H1 (cell line): ENCODE data around the gene RAB3D. TPM values are rescaled to one million over a fixed set of nuclear protein-coding genes. Genes with fewer than 3 reads are reported as not detected.

Experiments
- CTCF ChIA-PET: fragments of 300-600 bp; sonication (Branson Sonifier 250); formaldehyde crosslinking; loops from one replicate; lab custom pipeline; 2021; ENCODE audit not compliant: partially characterized antibody; lab: Charles Lee
- POLR2A ChIA-PET: fragments of 300-600 bp; sonication (Branson Sonifier 250); formaldehyde crosslinking; loops from one replicate; lab custom pipeline; 2021; ENCODE audit warnings: inconsistent platforms; ENCODE audit not compliant: partially characterized antibody; lab: Charles Lee
- DNase-seq, 2 experiments: peaks; one replicate each; pipeline versions ENCODE4 v3.0.0 to v3.0.0-alpha.2; 2010 to 2022; ENCODE audit warnings: low spot score in 2 of 2, low read depth in 1 of 2, mixed read lengths in 1 of 2
- FAIRE-seq: peaks from 2 replicates; lab custom pipeline; 2011; peaks lifted over from hg19 to GRCh38; lab: Jason Lieb, UNC
- H2AFZ ChIP-seq: 2 replicates; pipeline ENCODE4 v1.8.1; 2012; ENCODE audit warnings: low read length, inconsistent platforms
- H2AK5ac ChIP-seq: 2 replicates; pipeline ENCODE4 v1.6.1; 2013; ENCODE audit warnings: low read depth, low read length
- H2BK120ac ChIP-seq: replicated peaks from 2 replicates; pipeline ENCODE3; 2013; ENCODE audit warnings: low read depth, low read length, inconsistent platforms
- H2BK12ac ChIP-seq: 2 replicates; pipeline ENCODE4 v1.6.1; 2013; ENCODE audit warnings: low read depth, low read length
- H2BK15ac ChIP-seq: 2 replicates; pipeline ENCODE4 v1.6.1; 2013; ENCODE audit warnings: low read length
- H2BK20ac ChIP-seq: 2 replicates; pipeline ENCODE4 v1.6.1; 2013; ENCODE audit warnings: low read length
- H2BK5ac ChIP-seq: 2 replicates; pipeline ENCODE4 v1.6.1; 2013; ENCODE audit warnings: low read depth, low read length
- H3K14ac ChIP-seq: 2 replicates; pipeline ENCODE4 v1.6.1; 2013; ENCODE audit warnings: inconsistent platforms; ENCODE audit not compliant: insufficient read length
- H3K18ac ChIP-seq: 2 replicates; pipeline ENCODE4 v1.6.1; 2013; ENCODE audit warnings: low read length; ENCODE audit errors: extremely low read depth
- H3K23ac ChIP-seq: 2 replicates; pipeline ENCODE4 v1.6.1; 2013; ENCODE audit warnings: inconsistent platforms; ENCODE audit not compliant: insufficient read length
- H3K23me2 ChIP-seq: 2 replicates; pipeline ENCODE4 v1.6.1; 2013; ENCODE audit warnings: low read depth, low read length
- H3K27ac ChIP-seq: 2 replicates; pipeline ENCODE4 v1.6.1; 2011; ENCODE audit warnings: low read depth, low read length, inconsistent platforms
- H3K27me3 ChIP-seq, 4 experiments: replicated peaks in 1 of 4; 1 replicate in 1 of 4; 2 replicates in 3 of 4; pipeline versions ENCODE4 v1.6.1 to v1.8.1; 2011 to 2013; ENCODE audit warnings: low read length in 3 of 4, mild to moderate bottlenecking in 3 of 4, inconsistent platforms in 2 of 4, mixed read lengths in 2 of 4, moderate library complexity in 1 of 4; ENCODE audit not compliant: control insufficient read depth in 3 of 4, insufficient read depth in 3 of 4; ENCODE audit errors: extremely low read depth in 1 of 4
- H3K36me3 ChIP-seq, 4 experiments: 2 replicates each; pipeline versions ENCODE4 v1.6.1 to v1.8.1; 2011 to 2013; ENCODE audit warnings: mild to moderate bottlenecking in 4 of 4, low read length in 3 of 4, moderate library complexity in 2 of 4, control low read depth in 1 of 4, inconsistent platforms in 1 of 4; ENCODE audit not compliant: insufficient read depth in 4 of 4, control insufficient read depth in 2 of 4
- H3K4ac ChIP-seq: replicated peaks from 2 replicates; pipeline ENCODE3; 2013; ENCODE audit warnings: low read length, low read depth, mixed read lengths, inconsistent platforms; ENCODE audit not compliant: insufficient read length
- H3K4me1 ChIP-seq, 4 experiments: replicated peaks in 1 of 4; 1 replicate in 1 of 4; 2 replicates in 3 of 4; pipeline versions ENCODE4 v1.6.1 to v1.8.1; 2011 to 2013; ENCODE audit warnings: low read length in 3 of 4, inconsistent platforms in 2 of 4, mixed read lengths in 1 of 4; ENCODE audit not compliant: insufficient read depth in 4 of 4, control insufficient read depth in 3 of 4
- H3K4me2 ChIP-seq, 2 experiments: 2 replicates each; pipeline versions ENCODE4 v1.6.1 to v1.8.1; 2011 to 2013; ENCODE audit warnings: low read depth in 2 of 2, low read length in 2 of 2, control low read depth in 1 of 2, inconsistent platforms in 1 of 2, mild to moderate bottlenecking in 1 of 2; ENCODE audit not compliant: insufficient read depth in 1 of 2
- H3K4me3 ChIP-seq, 4 experiments: fragments of 200-600, 300-600 bp in 1 of 4; sonication (generic), shearing (Covaris generic), sonication (Bioruptor Twin) in 1 of 4; 2 replicates each; pipeline versions ENCODE4 v1.5.1 to v1.8.1; 2011 to 2016; ENCODE audit warnings: low read length in 4 of 4, low read depth in 3 of 4, control low read depth in 2 of 4, inconsistent platforms in 2 of 4, mild to moderate bottlenecking in 2 of 4, mixed read lengths in 1 of 4, moderate library complexity in 1 of 4; ENCODE audit not compliant: insufficient read depth in 2 of 4; ENCODE audit errors: extremely low read depth in 1 of 4
- H3K56ac ChIP-seq: replicated peaks from 2 replicates; pipeline ENCODE3; 2013; ENCODE audit warnings: low read depth, mild to moderate bottlenecking, mixed read lengths, low read length, inconsistent platforms; ENCODE audit not compliant: insufficient read length
- H3K79me1 ChIP-seq: 2 replicates; pipeline ENCODE4 v1.6.1; 2013; ENCODE audit warnings: low read depth, low read length, control low read depth
- H3K79me2 ChIP-seq, 2 experiments: 2 replicates each; pipeline versions ENCODE4 v1.6.1 to v1.8.1; 2012 to 2013; ENCODE audit warnings: low read length in 2 of 2, mild to moderate bottlenecking in 2 of 2, inconsistent platforms in 1 of 2; ENCODE audit not compliant: insufficient read depth in 2 of 2, control insufficient read depth in 1 of 2
- H3K9ac ChIP-seq, 4 experiments: replicated peaks in 1 of 4; 1 replicate in 1 of 4; 2 replicates in 3 of 4; pipeline versions ENCODE4 v1.6.1 to v1.8.1; 2011 to 2013; ENCODE audit warnings: low read depth in 3 of 4, low read length in 3 of 4, control low read depth in 2 of 4, mild to moderate bottlenecking in 2 of 4, moderate library complexity in 2 of 4, inconsistent platforms in 1 of 4; ENCODE audit errors: extremely low read depth in 1 of 4
- H3K9me3 ChIP-seq, 2 experiments: 2 replicates each; pipeline versions ENCODE4 v1.6.1 to v1.8.1; 2012 to 2013; ENCODE audit warnings: mild to moderate bottlenecking in 2 of 2, moderate library complexity in 2 of 2, control low read depth in 1 of 2, inconsistent platforms in 1 of 2, low read depth in 1 of 2, low read length in 1 of 2, mixed read lengths in 1 of 2; ENCODE audit not compliant: insufficient read depth in 2 of 2
- H4K20me1 ChIP-seq, 2 experiments: replicated peaks in 1 of 2; 2 replicates each; pipeline versions ENCODE3 to v1.8.1; 2011 to 2013; ENCODE audit warnings: inconsistent platforms in 2 of 2, low read length in 2 of 2, mild to moderate bottlenecking in 1 of 2; ENCODE audit not compliant: insufficient read depth in 2 of 2, control insufficient read depth in 1 of 2
- H4K5ac ChIP-seq: 2 replicates; pipeline ENCODE4 v1.6.1; 2013; ENCODE audit warnings: low read length, low read depth, mixed read lengths, inconsistent platforms; ENCODE audit not compliant: insufficient read length
- H4K8ac ChIP-seq: 2 replicates; pipeline ENCODE4 v1.8.0; 2013; ENCODE audit warnings: mild to moderate bottlenecking, moderate library complexity, low read length, inconsistent platforms; ENCODE audit not compliant: insufficient read depth; ENCODE audit errors: extremely low read depth
- H4K91ac ChIP-seq: replicated peaks from 2 replicates; pipeline ENCODE3; 2013; ENCODE audit warnings: low read length, mixed read lengths, inconsistent platforms; ENCODE audit not compliant: insufficient read length
- BCL11A ChIP-seq, 2 experiments: IDR thresholded peaks; one replicate each; pipeline ENCODE4 v1.6.1; 2011; ENCODE audit warnings: low read depth in 2 of 2, low read length in 2 of 2, mild to moderate bottlenecking in 2 of 2
- BRCA1 ChIP-seq: IDR thresholded peaks from 2 replicates; pipeline ENCODE4 v1.6.1; 2012; ENCODE audit warnings: low read depth, low read length, improper control_type of control experiment
- CEBPB ChIP-seq: IDR thresholded peaks from 2 replicates; pipeline ENCODE4 v1.6.1; 2012; ENCODE audit warnings: low read depth, low read length
- CHD2 ChIP-seq: IDR thresholded peaks from 2 replicates; pipeline ENCODE4 v1.6.1; 2012; ENCODE audit warnings: low read length, improper control_type of control experiment
- CREB1 ChIP-seq: IDR thresholded peaks from 2 replicates; pipeline ENCODE4 v1.6.1; 2012; ENCODE audit warnings: inconsistent platforms
- CTBP2 ChIP-seq: IDR thresholded peaks from 2 replicates; pipeline ENCODE4 v1.7.0; 2011; ENCODE audit warnings: borderline replicate concordance, mild to moderate bottlenecking, moderate library complexity, mixed read lengths, low read length; ENCODE audit not compliant: insufficient read depth, insufficient read length
- EP300 ChIP-seq, 2 experiments: IDR thresholded peaks; 1 replicate in 1 of 2; 2 replicates in 1 of 2; pipeline ENCODE4 v1.6.1; 2011 to 2012; ENCODE audit warnings: low read depth in 2 of 2, low read length in 2 of 2, mild to moderate bottlenecking in 2 of 2, borderline replicate concordance in 1 of 2, inconsistent platforms in 1 of 2, moderate library complexity in 1 of 2
- GTF2F1 ChIP-seq: IDR thresholded peaks from 2 replicates; pipeline ENCODE4 v1.6.1; 2012; ENCODE audit warnings: low read depth, low read length, improper control_type of control experiment, borderline replicate concordance
- JUN ChIP-seq: IDR thresholded peaks from 2 replicates; pipeline ENCODE4 v1.6.1; 2011; ENCODE audit warnings: low read depth, mild to moderate bottlenecking, improper control_type of control experiment, low read length
- NRF1 ChIP-seq: IDR thresholded peaks from 2 replicates; pipeline ENCODE4 v1.6.1; 2011; ENCODE audit warnings: mild to moderate bottlenecking, low read depth, low read length, improper control_type of control experiment
- POLR2A ChIP-seq, 2 experiments: IDR thresholded peaks; 1 replicate in 1 of 2; 2 replicates in 1 of 2; pipeline ENCODE4 v1.6.1; 2011; ENCODE audit warnings: low read depth in 2 of 2, low read length in 2 of 2, mild to moderate bottlenecking in 2 of 2; ENCODE audit errors: control extremely low read depth in 1 of 2
- RNF2 ChIP-seq: fragments of 200-900, 300-1000 bp; sonication (generic); IDR thresholded peaks from 2 replicates; pipeline ENCODE4 v1.7.1; 2016; ENCODE audit warnings: borderline replicate concordance, low read depth, mild to moderate bottlenecking, antibody characterized with exemption, low read length; ENCODE audit not compliant: poor library complexity, severe bottlenecking; ENCODE audit errors: missing control alignments
- SIRT6 ChIP-seq: IDR thresholded peaks from one replicate; pipeline ENCODE4 v1.7.1; 2012; ENCODE audit warnings: low read length, inconsistent platforms
- SP2 ChIP-seq: IDR thresholded peaks from 2 replicates; pipeline ENCODE4 v1.6.1; 2012; ENCODE audit warnings: mild to moderate bottlenecking, low read length, inconsistent platforms
- SP4 ChIP-seq: IDR thresholded peaks from 2 replicates; pipeline ENCODE4 v1.6.1; 2012; ENCODE audit warnings: low read length, inconsistent platforms
- YY1 ChIP-seq: IDR thresholded peaks from 2 replicates; pipeline ENCODE4 v1.6.1; 2011; ENCODE audit warnings: low read depth, mild to moderate bottlenecking, low read length
- WGBS, 2 experiments: shearing (Covaris generic) in 1 of 2; methylation state at CpG; one replicate each; pipeline versions ENCODE4 v1.1.6 to v1.1.7; 2013 to 2015; ENCODE audit warnings: low lambda C conversion rate in 2 of 2, mixed read lengths in 2 of 2, inconsistent platforms in 1 of 2, low coverage in 1 of 2, missing lambda C conversion rate in 1 of 2; ENCODE audit not compliant: insufficient replicate concordance in 2 of 2, insufficient coverage in 1 of 2, insufficient read length in 1 of 2; ENCODE audit errors: extremely low coverage in 1 of 2, missing lambda C conversion rate in 1 of 2; 5-methylcytosine and 5-hydroxymethylcytosine counted together
- polyA plus RNA-seq, 7 experiments: library from polyadenylated mRNA; depleted of rRNA in 3 of 7; stranded (reverse) in 5 of 7; unstranded in 2 of 7; fragments of >200 nt in 5 of 7; fragments of 200-250 nt in 2 of 7; gene quantifications; 1 replicate in 5 of 7; 2 replicates in 1 of 7; 4 replicates in 1 of 7; pipeline versions ENCODE4 v1.2.1 to v1.2.3, GENCODE V29; 2011 to 2013; ENCODE audit warnings: missing spikeins in 2 of 7, mixed read lengths in 2 of 7
- total RNA-seq: library from RNA; stranded (reverse); fragmentation: NEBNext Ultra II Directional; extraction: Animal tissue kit (Norgen Biotek cat#: 25700); gene quantifications from 2 replicates; pipeline ENCODE4 v1.2.1, GENCODE V29; 2021

RAB3D gene
- total and polyA plus RNA-seq, 2 of the 8 experiments (the other 6 are each of a cell fraction or from before 2014, with no cell fraction given): 17.8 to 23.8 TPM

DNA sequence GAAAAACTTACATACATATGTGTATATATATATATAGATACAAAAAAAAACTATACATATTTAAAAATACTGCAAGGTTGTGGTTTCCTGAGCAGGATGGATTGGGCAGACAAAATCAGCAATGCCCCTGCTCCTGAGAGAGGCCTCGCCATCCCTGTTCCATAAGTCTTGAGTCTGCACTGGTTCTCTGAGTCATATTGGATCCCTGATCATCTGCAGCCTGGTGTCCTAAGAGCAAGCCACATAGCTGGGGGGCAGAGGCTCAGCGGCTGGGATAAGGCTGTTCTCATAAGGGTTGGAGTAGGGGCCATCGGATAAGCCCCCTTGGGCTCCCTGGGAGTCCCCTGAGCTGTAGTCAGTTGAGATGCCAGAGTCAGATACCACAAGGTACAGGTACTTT, 38.3 kb upstream of the RAB3D start:
- Histone ChIP-seq H3K4me1 (peaks cover 0 to 17% (median 13%) of the 10 kb centered on the region in 4 experiments; a peak in 6 of 7 replicates), H3K36me3 (no peaks in the 10 kb centered on the region), H3K4me2 (no peak overlapping the region), H3K4me3 (no peak overlapping the region), H3K14ac (no peak overlapping the region), H3K4ac (no peak overlapping the region), H3K79me1 (peaks cover 2% of the 10 kb centered on the region; the same call in 1 of the 2 replicates), H3K23me2 (peaks cover 24% of the 10 kb centered on the region), H3K9ac (no peak overlapping the region), H3K9me3 (no peaks in the 10 kb centered on the region), H4K20me1 (peaks cover 2 to 4% of the 10 kb centered on the region in 2 experiments), H4K91ac (no peak overlapping the region), H4K8ac (no peak overlapping the region), H3K18ac (no peak overlapping the region), H3K27ac (no peak overlapping the region), H3K27me3 (no peaks in the 10 kb centered on the region), H3K56ac (no peak overlapping the region), H4K5ac (no peak overlapping the region), H3K23ac (no peak overlapping the region), H2BK120ac (no peak overlapping the region), H2BK12ac (no peak overlapping the region), H3K79me2 (no peaks in the 10 kb centered on the region), H2AK5ac (no peak overlapping the region), H2AFZ (no peak overlapping the region), H2BK20ac (no peak overlapping the region), H2BK5ac (no peak overlapping the region), H2BK15ac (no peak overlapping the region)
- no peak for DNase-seq
- WGBS, 2 experiments: 89% methylated on average over 3 of the region's 3 CpGs; no CpG with 5 or more reads in 1 of the 2 experiments
- CTCF ChIA-PET: interaction anchor here (0.6 to 16.8 kb wide), 20 partner anchors 10 to 151 kb away, joined by 3 to 197 read pairs (median 4); partner anchors contain the start of genes CCDC159, ODAD3, PRKCSH and RGL3
- POLR2A ChIA-PET: interaction anchor here (0.5 to 5.2 kb wide), 7 partner anchors 10 to 126 kb away, joined by 3 to 34 read pairs (median 4); partner anchors contain the start of gene ELAVL3
- FAIRE-seq: no peak
- TF ChIP-seq GTF2F1: no peak
- TF ChIP-seq EP300 (IDR thresholded peaks at IDR 0.05; ENCODE audit: borderline replicate concordance in 1 of 2, low read depth in 2 of 2, low read length in 2 of 2): no peak
- TF ChIP-seq BRCA1: no peak
- TF ChIP-seq RNF2: no peak
- TF ChIP-seq YY1: no peak
- no peak for TF ChIP-seq JUN
- TF ChIP-seq CEBPB: no peak
- TF ChIP-seq CHD2: no peak
- no peak for TF ChIP-seq CREB1
- no peak for TF ChIP-seq CTBP2
- TF ChIP-seq NRF1: no peak
- no peak for TF ChIP-seq POLR2A (IDR thresholded peaks at IDR 0.05; ENCODE audit: control extremely low read depth in 1 of 2, low read depth in 2 of 2, low read length in 2 of 2)
- no peak for TF ChIP-seq SP4
- TF ChIP-seq SP2: no peak
- no peak for TF ChIP-seq SIRT6
- no peak for TF ChIP-seq BCL11A (IDR thresholded peaks at IDR 0.05; ENCODE audit: low read depth in 2 of 2, low read length in 2 of 2)
